Smooth muscle cell (in vitro differentiated cells): ENCODE measurements around the gene KCNIP3. TPM values are rescaled to one million over a fixed set of nuclear protein-coding genes. Genes with fewer than 3 reads are reported as not detected.

Experiments used
- DNase-seq: peaks from one replicate; lab custom pipeline; 2025; ENCODE audit not compliant: unreplicated experiment; lab: John Stamatoyannopoulos, UW
- H2AFZ ChIP-seq: fragments of 200-600 bp; sonication (generic); 2 replicates; pipeline ENCODE4 v1.6.0; 2016; ENCODE audit warnings: antibody characterized with exemption, low read depth, mild to moderate bottlenecking
- H3F3A ChIP-seq: fragments of 200-600 bp; sonication (generic); 2 replicates; pipeline ENCODE4 v1.6.0; 2017; ENCODE audit warnings: antibody characterized with exemption, low read depth
- H3K27ac ChIP-seq: fragments of 200-600 bp; sonication (generic); 2 replicates; pipeline ENCODE4 v1.5.1; 2016; ENCODE audit warnings: low read depth, mild to moderate bottlenecking
- H3K27me3 ChIP-seq: fragments of 200-600 bp; sonication (generic); 2 replicates; pipeline ENCODE4 v1.6.1; 2016; ENCODE audit warnings: low read depth, mild to moderate bottlenecking
- H3K36me3 ChIP-seq: fragments of 200-600 bp; sonication (generic); 2 replicates; pipeline ENCODE4 v1.5.1; 2016; ENCODE audit warnings: low read depth
- H3K4me1 ChIP-seq: fragments of 200-600 bp; sonication (generic); 2 replicates; pipeline ENCODE4 v1.5.1; 2016; ENCODE audit warnings: low read depth
- H3K4me2 ChIP-seq: fragments of 200-600 bp; sonication (generic); 2 replicates; pipeline ENCODE4 v1.6.0; 2016; ENCODE audit warnings: mild to moderate bottlenecking
- H3K4me3 ChIP-seq: fragments of 200-600 bp; sonication (generic); 2 replicates; pipeline ENCODE4 v1.5.1; 2016; ENCODE audit warnings: mild to moderate bottlenecking
- H3K79me2 ChIP-seq: fragments of 200-600 bp; sonication (generic); 2 replicates; pipeline ENCODE4 v1.6.0; 2016; ENCODE audit warnings: low read depth, mild to moderate bottlenecking
- H3K9ac ChIP-seq: fragments of 200-600 bp; sonication (generic); 2 replicates; pipeline ENCODE4 v1.6.0; 2016; ENCODE audit warnings: low read depth
- H3K9me3 ChIP-seq: fragments of 200-600 bp; sonication (generic); replicated peaks from 2 replicates; pipeline ENCODE4 v1.5.1; 2016; ENCODE audit warnings: low read depth
- H4K20me1 ChIP-seq: fragments of 200-600 bp; sonication (generic); 2 replicates; pipeline ENCODE4 v1.6.0; 2016; ENCODE audit warnings: low read depth
- WGBS: methylation state at CpG from one replicate; pipeline ENCODE4 v1.1.7; 2016; ENCODE audit warnings: low lambda C conversion rate; 5-methylcytosine and 5-hydroxymethylcytosine counted together
- polyA plus RNA-seq: library from polyadenylated mRNA; unstranded; fragments of >200 nt; fragmentation: Nextera tagmentation; extraction: Ambion mirVana; gene quantifications from 2 replicates; pipeline ENCODE4 v1.2.1, GENCODE V29; 2016
- total RNA-seq: library from RNA; depleted of rRNA; stranded (reverse); fragments of >200 nt; gene quantifications from 2 replicates; pipeline ENCODE4 v1.2.3, GENCODE V29; 2014
- TF ChIP-seq, protein P1 (sequence below): fragments of 200-600 bp; sonication (generic); IDR thresholded peaks from 2 replicates; pipeline ENCODE4 v1.5.1; 2017; ENCODE audit warnings: borderline replicate concordance, mild to moderate bottlenecking, antibody characterized with exemption; ENCODE audit not compliant: insufficient read depth, poor library complexity, severe bottlenecking

The KCNIP3 gene
- total and polyA plus RNA-seq, 2 experiments from 2014 or later = 1.1 to 7.6 TPM

GRCh38 chr2:95325026-95325425 is 27.9 kb downstream of the KCNIP3 start:
- Histone ChIP-seq H3K4me3 (no peak overlapping the region), H3F3A (no peaks in the 10 kb centered on the region), H4K20me1 (no peaks in the 10 kb centered on the region), H3K4me1 (no peaks in the 10 kb centered on the region), H3K27ac (no peak overlapping the region), H3K36me3 (no peaks in the 10 kb centered on the region), H3K9me3 (no peaks in the 10 kb centered on the region), H3K79me2 (no peaks in the 10 kb centered on the region), H3K9ac (no peak overlapping the region), H3K27me3 (no peaks in the 10 kb centered on the region), H3K4me2 (no peak overlapping the region), H2AFZ (no peak overlapping the region)
- TF ChIP-seq, protein P1, sequence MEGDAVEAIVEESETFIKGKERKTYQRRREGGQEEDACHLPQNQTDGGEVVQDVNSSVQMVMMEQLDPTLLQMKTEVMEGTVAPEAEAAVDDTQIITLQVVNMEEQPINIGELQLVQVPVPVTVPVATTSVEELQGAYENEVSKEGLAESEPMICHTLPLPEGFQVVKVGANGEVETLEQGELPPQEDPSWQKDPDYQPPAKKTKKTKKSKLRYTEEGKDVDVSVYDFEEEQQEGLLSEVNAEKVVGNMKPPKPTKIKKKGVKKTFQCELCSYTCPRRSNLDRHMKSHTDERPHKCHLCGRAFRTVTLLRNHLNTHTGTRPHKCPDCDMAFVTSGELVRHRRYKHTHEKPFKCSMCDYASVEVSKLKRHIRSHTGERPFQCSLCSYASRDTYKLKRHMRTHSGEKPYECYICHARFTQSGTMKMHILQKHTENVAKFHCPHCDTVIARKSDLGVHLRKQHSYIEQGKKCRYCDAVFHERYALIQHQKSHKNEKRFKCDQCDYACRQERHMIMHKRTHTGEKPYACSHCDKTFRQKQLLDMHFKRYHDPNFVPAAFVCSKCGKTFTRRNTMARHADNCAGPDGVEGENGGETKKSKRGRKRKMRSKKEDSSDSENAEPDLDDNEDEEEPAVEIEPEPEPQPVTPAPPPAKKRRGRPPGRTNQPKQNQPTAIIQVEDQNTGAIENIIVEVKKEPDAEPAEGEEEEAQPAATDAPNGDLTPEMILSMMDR = no peak
- 95% methylated on average over 13 of the region's 13 CpGs for WGBS
- no peak for DNase-seq

- TF ChIP-seq, protein P1 = no peak
- no peaks in the 10 kb centered on the region for H3K36me3 ChIP-seq
- no peaks in the 10 kb centered on the region for H3K79me2 ChIP-seq
- no peaks in the 10 kb centered on the region for H3K27me3 ChIP-seq
- no peak overlapping the region for H3K27ac ChIP-seq
- H3K9ac ChIP-seq = no peak overlapping the region
- no peaks in the 10 kb centered on the region for H4K20me1 ChIP-seq
- H3K4me1 ChIP-seq = no peaks in the 10 kb centered on the region
- H3K4me2 ChIP-seq = no peak overlapping the region
- no peak overlapping the region for H2AFZ ChIP-seq
- H3K4me3 ChIP-seq = no peak overlapping the region
- no peaks in the 10 kb centered on the region for H3F3A ChIP-seq
- no peaks in the 10 kb centered on the region for H3K9me3 ChIP-seq
- WGBS = 95% methylated on average over 8 of the region's 10 CpGs
- no peak for DNase-seq
Observed at GRCh38 chr2:95325590-95326432, 28.7 kb downstream of the KCNIP3 start.

DNA sequence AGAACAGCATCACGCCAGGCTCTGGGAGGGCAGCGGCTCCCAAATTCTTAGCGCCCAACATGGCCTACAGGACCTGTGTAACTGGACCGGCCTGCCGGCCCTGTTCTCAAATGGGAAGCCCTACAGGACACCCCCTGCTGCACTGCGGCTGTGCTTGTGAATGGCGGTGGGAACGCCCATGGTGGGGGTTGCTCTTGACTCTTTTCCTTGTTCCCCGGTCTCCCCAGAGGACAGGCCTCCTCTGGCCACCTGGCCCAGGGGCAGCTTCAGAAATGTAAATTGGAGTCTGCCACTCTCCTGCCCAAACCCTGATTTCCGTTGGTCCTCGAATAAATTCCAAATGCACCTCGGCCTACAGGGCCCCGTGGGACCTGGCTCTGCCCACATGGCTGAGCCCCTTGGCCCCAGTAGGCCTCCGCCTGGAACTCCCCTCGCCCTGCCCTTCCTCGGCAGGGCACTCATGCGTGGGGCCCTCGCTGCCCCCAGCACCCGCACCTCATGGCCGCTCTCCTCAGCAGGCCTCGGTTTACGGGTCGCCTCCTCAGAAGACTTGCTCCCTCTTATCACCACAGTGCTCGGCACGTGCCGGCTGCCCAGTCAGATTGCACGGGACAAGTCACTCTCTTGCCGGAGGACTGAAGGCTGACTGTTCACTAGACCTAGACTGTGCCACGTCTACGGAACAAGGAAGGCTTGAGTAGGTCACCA is 29.4 kb downstream of the KCNIP3 start:
- no peak overlapping the region for H2AFZ ChIP-seq
- no peaks in the 10 kb centered on the region for H3F3A ChIP-seq
- H3K4me3 ChIP-seq = no peak overlapping the region
- no peak overlapping the region for H3K4me2 ChIP-seq
- DNase-seq = no peak
- H3K9me3 ChIP-seq = no peaks in the 10 kb centered on the region
- H3K9ac ChIP-seq = no peak overlapping the region
- H3K27ac ChIP-seq = no peak overlapping the region
- no peaks in the 10 kb centered on the region for H4K20me1 ChIP-seq
- WGBS = 93% methylated on average over 30 of the region's 30 CpGs
- no peaks in the 10 kb centered on the region for H3K4me1 ChIP-seq
- H3K27me3 ChIP-seq = no peaks in the 10 kb centered on the region
- no peaks in the 10 kb centered on the region for H3K36me3 ChIP-seq
- TF ChIP-seq, protein P1 = no peak
- H3K79me2 ChIP-seq = no peaks in the 10 kb centered on the region
